Breast epithelium (tissue), 3 donors: ENCODE data around the gene FADD.

Source experiments
- CTCF ChIP-seq, 3 donors: fragments of 450-650 bp; IDR thresholded peaks; one replicate each; pipeline ENCODE4 v1.5.1; 2016 to 2017; ENCODE audit warnings: antibody characterized with exemption in 3 of 3, mild to moderate bottlenecking in 3 of 3, moderate library complexity in 3 of 3
- POLR2A ChIP-seq: fragments of 450-650 bp; IDR thresholded peaks from one replicate; pipeline ENCODE4 v1.6.1; 2016; ENCODE audit warnings: antibody characterized with exemption, mild to moderate bottlenecking, moderate library complexity
- POLR2AphosphoS5 ChIP-seq, 3 donors: sonication (generic); formaldehyde crosslinking; IDR thresholded peaks; one replicate each; pipeline ENCODE4 v1.6.1; 2017; ENCODE audit warnings: antibody characterized with exemption in 3 of 3

- TF ChIP-seq POLR2A (no peak), CTCF (IDR thresholded peaks at IDR 0.05) (no peak), POLR2AphosphoS5 (IDR thresholded peaks at IDR 0.05) (no peak)
Measured at GRCh38 chr11:70206982-70207376, 3.9 kb downstream of the FADD start.
